DMS 273 (cell line): ENCODE results near the gene KCP.
A peak's percentile ranks its signal among the peaks of the same experiment; 100 is the strongest.

Experiments
- DNase-seq: peaks from one replicate; lab custom pipeline; 2025; ENCODE audit not compliant: unreplicated experiment; lab: John Stamatoyannopoulos, UW

The KCP gene

DNA sequence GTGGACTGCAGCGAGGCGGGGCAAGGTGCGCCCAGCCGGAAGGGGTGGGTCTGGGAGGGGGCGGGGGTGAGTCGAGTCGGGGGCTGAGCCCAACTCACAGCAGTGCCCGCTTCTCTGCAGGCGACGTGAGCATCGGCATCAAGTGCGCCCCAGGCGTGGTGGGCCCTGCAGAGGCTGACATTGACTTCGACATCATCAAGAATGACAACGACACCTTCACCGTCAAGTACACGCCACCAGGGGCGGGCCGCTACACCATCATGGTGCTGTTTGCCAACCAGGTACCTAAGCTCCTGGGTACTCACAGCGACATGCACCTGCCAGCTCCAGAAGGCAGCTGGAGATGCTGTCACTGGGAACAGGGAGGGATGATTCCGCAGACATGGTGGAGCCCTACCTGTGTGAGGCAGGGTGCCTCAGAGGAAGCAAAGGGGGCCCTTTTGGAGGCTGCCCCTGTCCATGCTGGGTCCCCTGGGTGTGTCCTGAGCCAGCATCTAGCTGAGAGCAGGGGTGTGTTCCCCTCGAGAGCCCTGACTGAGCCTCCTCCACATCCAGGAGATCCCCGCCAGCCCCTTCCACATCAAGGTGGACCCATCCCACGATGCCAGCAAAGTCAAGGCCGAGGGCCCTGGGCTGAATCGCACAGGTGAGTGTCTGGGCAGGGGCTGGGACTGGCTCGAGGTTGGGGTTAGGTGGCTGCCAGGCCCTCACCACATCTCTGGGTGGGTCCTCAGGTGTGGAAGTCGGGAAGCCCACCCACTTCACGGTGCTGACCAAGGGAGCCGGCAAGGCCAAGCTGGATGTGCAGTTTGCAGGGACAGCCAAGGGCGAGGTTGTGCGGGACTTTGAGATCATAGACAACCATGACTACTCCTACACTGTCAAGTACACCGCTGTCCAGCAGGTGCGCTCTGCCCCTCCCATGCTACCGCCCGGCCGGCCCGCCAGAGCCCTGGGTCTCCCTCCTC lies 67.6 kb downstream of the KCP start:
- no peak for DNase-seq

DNA sequence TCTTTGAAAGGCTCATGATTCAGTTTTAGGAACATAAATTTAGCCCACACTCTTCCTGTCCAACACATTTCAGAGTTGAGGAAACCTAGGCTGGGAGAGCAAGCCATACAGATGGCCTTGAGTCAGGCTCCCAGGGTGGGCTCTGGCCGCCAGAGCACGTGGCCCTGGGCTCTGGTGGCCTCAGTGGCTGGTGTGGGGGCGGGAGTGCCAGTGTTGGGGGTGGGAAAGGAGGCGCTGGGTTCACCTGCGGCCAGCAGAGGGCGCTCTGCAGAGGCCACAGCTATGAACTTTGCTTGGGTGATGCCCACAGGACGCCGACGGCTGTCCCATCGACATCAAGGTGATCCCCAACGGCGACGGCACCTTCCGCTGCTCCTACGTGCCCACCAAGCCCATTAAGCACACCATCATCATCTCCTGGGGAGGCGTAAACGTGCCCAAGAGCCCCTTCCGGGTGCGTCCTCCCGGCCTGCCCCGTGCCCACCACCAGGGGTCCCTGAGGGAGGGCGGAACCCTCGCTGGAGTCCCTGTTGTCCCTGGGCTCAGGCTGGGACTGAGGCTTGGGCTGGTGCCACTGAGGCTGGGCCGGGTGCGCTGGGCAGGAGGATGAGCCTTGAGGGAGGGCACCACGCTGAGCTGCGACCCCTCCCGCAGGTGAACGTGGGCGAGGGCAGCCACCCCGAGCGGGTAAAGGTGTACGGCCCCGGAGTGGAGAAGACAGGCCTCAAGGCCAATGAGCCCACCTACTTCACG lies 68.4 kb downstream of the KCP start:
- DNase-seq, result peak; percentile 84

DNA sequence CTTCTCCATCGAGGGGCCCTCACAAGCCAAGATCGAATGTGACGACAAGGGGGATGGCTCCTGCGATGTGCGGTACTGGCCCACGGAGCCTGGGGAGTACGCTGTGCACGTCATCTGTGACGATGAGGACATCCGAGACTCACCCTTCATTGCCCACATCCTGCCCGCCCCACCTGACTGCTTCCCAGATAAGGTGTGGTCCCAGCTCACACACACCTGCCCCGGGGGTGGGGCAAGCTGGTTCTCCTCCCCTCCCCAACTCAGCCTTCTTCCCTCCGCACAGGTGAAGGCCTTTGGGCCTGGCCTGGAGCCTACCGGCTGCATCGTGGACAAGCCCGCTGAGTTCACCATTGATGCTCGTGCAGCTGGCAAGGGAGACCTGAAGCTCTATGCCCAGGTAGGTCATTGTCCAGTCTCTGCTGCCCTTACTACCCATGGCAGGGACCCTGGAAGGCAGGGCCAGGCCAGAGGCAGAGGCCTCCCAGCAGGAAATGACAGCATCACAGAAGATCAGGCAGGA lies 69.3 kb downstream of the KCP start:
- no peak for DNase-seq

DNA sequence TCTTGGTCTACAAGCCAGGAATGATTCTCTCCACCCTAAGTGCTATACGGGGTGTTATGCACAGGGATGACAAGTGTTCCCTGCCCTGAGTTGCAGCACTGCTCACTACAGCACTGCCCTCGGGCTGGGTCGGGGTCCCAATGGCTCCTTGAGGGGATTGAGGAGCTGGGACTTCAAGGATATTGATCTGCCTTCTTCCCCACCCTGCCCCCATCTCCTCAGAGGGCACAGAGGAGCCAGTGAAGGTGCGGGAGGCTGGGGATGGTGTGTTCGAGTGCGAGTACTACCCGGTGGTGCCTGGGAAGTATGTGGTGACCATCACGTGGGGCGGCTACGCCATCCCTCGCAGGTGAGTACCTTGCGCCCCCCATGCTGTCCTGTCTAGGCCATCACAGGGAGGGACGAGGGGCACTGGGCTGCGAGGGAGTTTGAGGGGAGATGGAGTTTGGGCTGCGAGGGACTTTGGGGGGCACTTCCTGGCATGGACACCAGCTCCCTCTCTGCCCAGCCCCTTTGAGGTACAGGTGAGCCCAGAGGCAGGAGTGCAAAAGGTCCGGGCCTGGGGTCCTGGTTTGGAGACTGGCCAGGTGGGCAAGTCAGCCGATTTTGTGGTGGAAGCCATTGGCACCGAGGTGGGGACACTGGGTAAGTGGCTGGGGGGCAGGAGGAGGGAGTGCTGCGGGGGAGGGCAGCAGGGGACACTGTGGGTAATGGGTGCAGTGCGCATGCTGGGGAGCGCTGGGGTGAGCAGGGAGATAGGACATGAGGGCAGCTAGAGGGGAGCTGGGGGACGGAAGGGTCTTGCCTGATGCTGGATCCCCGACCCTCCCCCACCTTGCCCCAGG lies 70.0 kb downstream of the KCP start:
- DNase-seq, result no peak

- no peak for DNase-seq
These were observed 70.7 kb downstream of the KCP start for GRCh38 chr7:128839751-128840177.

DNA sequence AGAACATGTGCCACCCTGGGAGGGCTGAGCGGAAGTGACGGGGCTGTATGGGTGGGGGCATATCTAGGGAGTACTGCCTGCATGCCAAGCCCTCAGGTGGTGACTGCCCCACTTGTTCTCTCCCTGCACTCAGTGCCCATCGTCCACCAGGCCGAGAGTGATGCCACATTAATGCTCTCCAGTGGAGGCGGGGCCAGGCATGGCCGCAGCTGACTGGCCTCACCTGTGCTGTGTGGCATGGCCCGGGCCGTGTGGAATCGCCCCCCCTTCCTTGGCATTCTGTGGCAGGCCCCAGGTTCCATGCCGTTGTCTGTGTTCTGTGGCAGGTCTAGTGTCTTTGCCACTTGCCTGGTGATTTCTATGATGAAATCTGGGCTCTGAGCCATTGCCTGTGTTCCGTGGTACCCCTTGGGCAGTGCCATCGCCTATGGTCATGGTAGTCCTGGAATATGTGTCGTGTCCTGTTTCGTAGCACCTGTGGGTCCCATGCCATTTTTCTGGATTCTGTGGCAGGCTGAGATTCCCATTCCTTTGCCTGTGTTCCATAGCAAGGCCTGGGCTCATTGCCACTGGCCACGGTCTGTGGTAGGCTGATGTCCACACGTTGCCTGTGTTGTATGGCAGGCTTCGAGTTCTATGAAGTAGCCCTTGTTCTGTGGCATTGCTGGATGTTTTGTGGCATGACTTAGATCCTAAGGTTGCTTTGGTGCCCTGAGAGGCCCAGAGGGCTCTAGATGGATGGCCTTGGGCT lies 71.4 kb downstream of the KCP start:
- no peak for DNase-seq

DNA sequence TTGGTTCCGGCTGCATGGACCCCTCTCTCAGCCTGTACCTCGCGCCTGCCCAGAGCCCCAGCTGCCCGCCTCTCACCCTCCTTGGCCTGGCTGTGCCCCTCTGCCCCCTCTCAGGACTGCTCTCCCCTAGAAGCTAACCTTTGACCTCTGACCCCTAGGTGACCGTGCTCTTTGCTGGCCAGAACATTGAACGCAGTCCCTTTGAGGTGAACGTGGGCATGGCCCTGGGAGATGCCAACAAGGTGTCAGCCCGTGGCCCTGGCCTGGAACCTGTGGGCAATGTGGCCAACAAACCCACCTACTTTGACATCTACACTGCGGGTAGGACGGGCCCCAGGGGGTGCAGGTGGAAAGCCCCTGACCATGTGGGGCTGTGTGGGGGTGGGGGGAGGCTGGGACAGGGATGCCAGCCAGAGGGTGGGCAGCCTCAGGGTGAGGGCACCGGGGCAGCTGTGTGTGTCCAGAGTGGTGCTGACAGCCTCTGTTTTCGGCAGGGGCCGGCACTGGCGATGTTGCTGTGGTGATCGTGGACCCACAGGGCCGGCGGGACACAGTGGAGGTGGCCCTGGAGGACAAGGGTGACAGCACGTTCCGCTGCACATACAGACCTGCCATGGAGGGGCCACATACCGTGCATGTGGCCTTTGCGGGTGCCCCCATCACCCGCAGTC lies 72.3 kb downstream of the KCP start:
- no peak for DNase-seq

DNA sequence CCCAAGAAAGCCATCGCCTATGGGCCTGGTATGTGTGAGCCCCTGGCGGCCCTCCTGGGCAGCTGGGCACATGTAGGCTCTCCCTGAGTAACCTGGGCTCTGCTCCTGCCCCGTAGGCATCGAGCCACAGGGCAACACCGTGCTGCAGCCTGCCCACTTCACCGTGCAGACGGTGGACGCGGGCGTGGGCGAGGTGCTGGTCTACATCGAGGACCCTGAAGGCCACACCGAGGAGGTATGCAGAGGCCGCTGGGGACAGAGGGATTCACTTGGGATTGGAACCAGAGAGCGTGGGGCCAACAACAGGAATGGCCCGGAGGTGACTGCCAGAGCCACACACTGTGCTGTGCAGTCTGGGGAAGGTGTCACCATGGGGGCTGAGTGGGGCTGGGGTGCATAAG lies 73.0 kb downstream of the KCP start:
- no peak for DNase-seq

- DNase-seq, result no peak
These were observed 73.7 kb downstream of the KCP start for GRCh38 chr7:128836729-128837348.

DNA sequence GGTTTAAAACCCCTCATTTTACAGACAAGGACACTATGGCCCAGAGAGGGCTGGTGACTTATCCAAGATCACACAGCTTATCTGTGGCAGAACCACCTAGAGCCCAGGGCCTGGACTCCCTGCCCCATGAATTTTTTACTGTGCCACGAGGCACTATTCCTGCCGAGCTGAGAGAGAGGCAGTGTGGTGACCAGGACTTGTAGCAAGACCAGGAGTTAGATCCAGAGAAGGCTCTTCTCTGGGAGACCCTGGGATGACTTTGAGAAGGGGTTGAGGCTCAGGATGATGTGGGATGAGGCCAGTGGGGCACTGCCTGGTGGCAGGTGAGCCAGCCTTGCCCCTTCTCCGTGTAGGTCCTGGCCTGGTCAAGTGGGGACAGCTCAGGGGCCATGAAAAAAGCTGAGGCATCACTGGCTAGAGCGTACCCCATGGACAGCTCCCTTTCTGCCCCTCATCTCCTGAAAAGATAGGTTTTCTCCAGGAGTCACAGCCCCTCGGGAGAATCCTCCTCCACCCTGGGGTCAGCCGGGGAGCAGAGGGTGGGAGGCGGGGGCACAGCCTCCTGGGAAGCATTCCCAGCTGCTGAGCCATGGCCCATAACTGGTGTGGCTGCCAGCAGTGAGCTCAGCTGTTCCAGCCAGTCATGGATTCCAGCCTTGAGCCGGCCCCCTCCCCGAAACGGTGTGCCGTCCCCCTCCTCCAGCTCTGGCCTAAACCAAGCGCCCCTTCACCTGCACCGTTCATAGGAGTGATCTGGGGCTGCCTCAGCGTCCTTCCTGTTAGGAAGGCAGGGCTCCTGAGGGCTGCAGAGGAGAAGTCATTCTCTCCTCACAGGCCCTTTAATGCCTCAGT lies 74.5 kb downstream of the KCP start:
- no peak for DNase-seq

- no peak for DNase-seq
These were observed 75.2 kb downstream of the KCP start for GRCh38 chr7:128835231-128835751.

GRCh38 chr7:128833946-128834325 lies 76.6 kb downstream of the KCP start:
- DNase-seq, result peak; percentile 65

- DNase-seq, result peak; percentile 99
These were observed 77.2 kb downstream of the KCP start for GRCh38 chr7:128833148-128833945.

- no peak for DNase-seq
These were observed 77.7 kb downstream of the KCP start for GRCh38 chr7:128832880-128833147.

GRCh38 chr7:128831994-128832879 lies 78.3 kb downstream of the KCP start:
- DNase-seq, result peak; percentile 98

GRCh38 chr7:128831178-128831993 lies 79.1 kb downstream of the KCP start:
- peak; percentile 93 for DNase-seq
